ENCODE measurements around the gene C8G. TPM values are rescaled to one million over a fixed set of nuclear protein-coding genes. Genes with fewer than 3 reads are reported as not detected.

The C8G gene
- total and polyA plus RNA-seq, 2 donors (not counting 1 experiment from before 2014, with no cell fraction given): 1.7 to 2.8 TPM

DNA sequence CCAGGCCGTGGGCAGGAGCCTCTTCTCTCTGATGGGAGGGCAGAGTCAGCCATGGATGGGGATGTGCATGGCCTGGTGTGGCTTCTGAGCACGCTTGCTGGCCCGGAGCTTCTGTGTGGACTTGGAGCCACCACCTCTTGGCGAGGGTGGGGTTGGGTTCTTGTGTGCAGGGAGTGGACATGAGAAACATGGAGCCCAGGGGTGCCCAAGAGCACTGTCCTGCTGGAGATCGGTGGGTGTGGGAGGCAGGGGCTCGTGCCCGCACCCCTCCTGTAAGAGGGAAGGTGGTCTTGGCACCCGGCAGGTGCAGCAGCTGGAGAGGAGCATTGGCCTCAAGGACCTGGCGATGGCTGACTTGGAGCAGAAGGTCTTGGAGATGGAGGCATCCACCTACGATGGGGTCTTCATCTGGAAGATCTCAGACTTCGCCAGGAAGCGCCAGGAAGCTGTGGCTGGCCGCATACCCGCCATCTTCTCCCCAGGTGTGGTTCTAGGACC lies 24.3 kb upstream of the C8G start:
- H3K9ac ChIP-seq (ENCODE audit: low read length): no peak overlapping the region
- H3K27me3 Mint-ChIP-seq: no peaks in the 10 kb centered on the region
- no peak overlapping the region for H3K27ac Mint-ChIP-seq
- H3K4me3 ChIP-seq (ENCODE audit: control extremely low read depth in 1 of 5, extremely low read depth in 1 of 5, insufficient read depth in 1 of 5, low read depth in 2 of 5, low read length in 4 of 5): no peak overlapping the region
- ChIA-PET CTCF (no interaction called here), POLR2A (interaction anchor here (0.6 to 1.0 kb wide), 2 partner anchors 9 to 165 kb away, joined by 6 to 8 read pairs; no protein-coding TSS in a partner anchor)
- H3K4me1 ChIP-seq (ENCODE audit: control insufficient read depth in 2 of 2, insufficient read depth in 2 of 2, low read length in 2 of 2): no peaks in the 10 kb centered on the region
- intact Hi-C loops (cut with micrococcal nuclease): no loop called here
- DNase-seq (no peak), ATAC-seq (ENCODE audit: low read depth) (no peak)
- 96% methylated on average over 13 of the region's 14 CpGs for WGBS (ENCODE audit: insufficient coverage)
- no peaks in the 10 kb centered on the region for H3K27me3 ChIP-seq (replicated peaks in 1 of 4; ENCODE audit: control extremely low read depth in 1 of 4, control insufficient read depth in 3 of 4, insufficient read depth in 4 of 4, low read length in 3 of 4)
- H3K9me3 Mint-ChIP-seq (ENCODE audit: insufficient read depth): no peaks in the 10 kb centered on the region
- H3K9me3 ChIP-seq (ENCODE audit: control extremely low read depth in 1 of 3, control insufficient read depth in 2 of 3, insufficient read depth in 1 of 3, low read length in 2 of 3): no peaks in the 10 kb centered on the region
- no peak overlapping the region for H3K27ac ChIP-seq (ENCODE audit: low read length in 2 of 2)
- H2AFZ ChIP-seq (ENCODE audit: insufficient read depth, low read depth, low read length, poor library complexity, severe bottlenecking): no peak overlapping the region
- peaks cover 6 to 68% of the 10 kb centered on the region in 2 experiments for H3K36me3 ChIP-seq (replicated peaks in 1 of 2; ENCODE audit: control extremely low read depth in 1 of 2, control insufficient read depth in 1 of 2, extremely low read depth in 1 of 2, insufficient read depth in 2 of 2, low read length in 1 of 2)
- H4K20me1 ChIP-seq (ENCODE audit: control insufficient read depth, insufficient read depth, low read length, poor library complexity, severe bottlenecking): peaks cover 37% of the 10 kb centered on the region
- TF ChIP-seq, protein P1, sequence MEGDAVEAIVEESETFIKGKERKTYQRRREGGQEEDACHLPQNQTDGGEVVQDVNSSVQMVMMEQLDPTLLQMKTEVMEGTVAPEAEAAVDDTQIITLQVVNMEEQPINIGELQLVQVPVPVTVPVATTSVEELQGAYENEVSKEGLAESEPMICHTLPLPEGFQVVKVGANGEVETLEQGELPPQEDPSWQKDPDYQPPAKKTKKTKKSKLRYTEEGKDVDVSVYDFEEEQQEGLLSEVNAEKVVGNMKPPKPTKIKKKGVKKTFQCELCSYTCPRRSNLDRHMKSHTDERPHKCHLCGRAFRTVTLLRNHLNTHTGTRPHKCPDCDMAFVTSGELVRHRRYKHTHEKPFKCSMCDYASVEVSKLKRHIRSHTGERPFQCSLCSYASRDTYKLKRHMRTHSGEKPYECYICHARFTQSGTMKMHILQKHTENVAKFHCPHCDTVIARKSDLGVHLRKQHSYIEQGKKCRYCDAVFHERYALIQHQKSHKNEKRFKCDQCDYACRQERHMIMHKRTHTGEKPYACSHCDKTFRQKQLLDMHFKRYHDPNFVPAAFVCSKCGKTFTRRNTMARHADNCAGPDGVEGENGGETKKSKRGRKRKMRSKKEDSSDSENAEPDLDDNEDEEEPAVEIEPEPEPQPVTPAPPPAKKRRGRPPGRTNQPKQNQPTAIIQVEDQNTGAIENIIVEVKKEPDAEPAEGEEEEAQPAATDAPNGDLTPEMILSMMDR (IDR thresholded peaks at IDR 0.05): no peak
- TF ChIP-seq EZH2 (IDR thresholded peaks at IDR 0.05; ENCODE audit: borderline replicate concordance, insufficient read depth, low read depth, low read length, poor library complexity, severe bottlenecking): no peak
- no peak overlapping the region for H3K4me3 Mint-ChIP-seq
- H3K4me1 Mint-ChIP-seq: no peaks in the 10 kb centered on the region
- H3K79me2 ChIP-seq (ENCODE audit: control insufficient read depth, insufficient read depth, low read length): peaks cover 38% of the 10 kb centered on the region
- no peak overlapping the region for H3K4me2 ChIP-seq (replicated peaks; ENCODE audit: low read depth, low read length, poor library complexity, severe bottlenecking)

DNA sequence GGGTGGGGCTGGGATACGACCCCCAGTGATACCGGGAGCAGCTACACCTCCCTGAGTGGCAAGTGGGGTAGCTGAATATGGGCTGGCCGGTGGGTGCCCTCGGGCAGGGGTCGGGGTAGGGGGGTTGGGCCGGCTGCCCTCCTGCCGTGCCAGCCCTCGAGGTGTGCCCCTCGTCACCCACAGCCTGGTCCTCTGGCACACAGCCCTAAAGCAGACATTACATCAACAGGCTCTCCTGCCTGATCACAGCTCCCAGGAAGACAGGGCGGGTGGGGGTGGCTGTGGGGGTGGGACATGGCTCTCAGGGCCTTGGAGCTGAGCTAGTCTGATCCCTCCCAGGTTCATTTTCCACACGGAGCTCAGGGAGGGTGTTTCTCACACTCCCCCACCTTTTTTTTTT lies 23.7 kb upstream of the C8G start:
- Histone ChIP-seq H3K27me3 (replicated peaks in 1 of 4; ENCODE audit: control extremely low read depth in 1 of 4, control insufficient read depth in 3 of 4, insufficient read depth in 4 of 4, low read length in 3 of 4) (no peaks in the 10 kb centered on the region), H2AFZ (ENCODE audit: insufficient read depth, low read depth, low read length, poor library complexity, severe bottlenecking) (no peak overlapping the region), H3K9ac (ENCODE audit: low read length) (no peak overlapping the region), H3K79me2 (ENCODE audit: control insufficient read depth, insufficient read depth, low read length) (peaks cover 33% of the 10 kb centered on the region), H3K4me2 (replicated peaks; ENCODE audit: low read depth, low read length, poor library complexity, severe bottlenecking) (no peak overlapping the region), H3K36me3 (replicated peaks in 1 of 2; ENCODE audit: control extremely low read depth in 1 of 2, control insufficient read depth in 1 of 2, extremely low read depth in 1 of 2, insufficient read depth in 2 of 2, low read length in 1 of 2) (peaks cover 2 to 68% of the 10 kb centered on the region in 2 experiments), H3K4me3 (ENCODE audit: control extremely low read depth in 1 of 5, extremely low read depth in 1 of 5, insufficient read depth in 1 of 5, low read depth in 2 of 5, low read length in 4 of 5) (no peak overlapping the region), H3K4me1 (ENCODE audit: control insufficient read depth in 2 of 2, insufficient read depth in 2 of 2, low read length in 2 of 2) (no peaks in the 10 kb centered on the region), H4K20me1 (ENCODE audit: control insufficient read depth, insufficient read depth, low read length, poor library complexity, severe bottlenecking) (peaks cover 32% of the 10 kb centered on the region), H3K27ac (ENCODE audit: low read length in 2 of 2) (no peak overlapping the region), H3K9me3 (ENCODE audit: control extremely low read depth in 1 of 3, control insufficient read depth in 2 of 3, insufficient read depth in 1 of 3, low read length in 2 of 3) (no peaks in the 10 kb centered on the region)
- TF ChIP-seq, protein P1 (IDR thresholded peaks at IDR 0.05): no peak
- no peak for TF ChIP-seq EZH2 (IDR thresholded peaks at IDR 0.05; ENCODE audit: borderline replicate concordance, insufficient read depth, low read depth, low read length, poor library complexity, severe bottlenecking)
- 100% methylated on average over 4 of the region's 11 CpGs for WGBS (ENCODE audit: insufficient coverage)
- Mint-ChIP-seq H3K4me3 (no peak overlapping the region), H3K27ac (no peak overlapping the region), H3K27me3 (no peaks in the 10 kb centered on the region), H3K4me1 (no peaks in the 10 kb centered on the region), H3K9me3 (ENCODE audit: insufficient read depth) (no peaks in the 10 kb centered on the region)
- ChIA-PET CTCF (no interaction called here), POLR2A (interaction anchor here (0.6 kb wide), 2 partner anchors 77 to 164 kb away, joined by 5 to 8 read pairs; no protein-coding TSS in a partner anchor)
- DNase-seq (no peak), ATAC-seq (ENCODE audit: low read depth) (no peak)
- intact Hi-C loops (cut with micrococcal nuclease): no loop called here

All from B cell (primary cell).